Stimulated activated CD8-positive, alpha-beta memory T cell treated with anti-CD3 and anti-CD28 coated beads, Interleukin-4, amount 100 ng/mL, for 48 hours (primary cell): ENCODE results near the gene LASP1.
"Not testable (repeated sequence)": the region's sequence is repeated elsewhere in the genome, so short reads cannot be mapped to it uniquely, and the experiment has no call there.

Experiments used
- DNase-seq: peaks from one replicate; pipeline ENCODE4 v3.0.0-alpha.2; 2020

Gene LASP1

GRCh38 chr17:38940404-38940803 lies 70.5 kb downstream of the LASP1 start:
- no peak for DNase-seq

DNA sequence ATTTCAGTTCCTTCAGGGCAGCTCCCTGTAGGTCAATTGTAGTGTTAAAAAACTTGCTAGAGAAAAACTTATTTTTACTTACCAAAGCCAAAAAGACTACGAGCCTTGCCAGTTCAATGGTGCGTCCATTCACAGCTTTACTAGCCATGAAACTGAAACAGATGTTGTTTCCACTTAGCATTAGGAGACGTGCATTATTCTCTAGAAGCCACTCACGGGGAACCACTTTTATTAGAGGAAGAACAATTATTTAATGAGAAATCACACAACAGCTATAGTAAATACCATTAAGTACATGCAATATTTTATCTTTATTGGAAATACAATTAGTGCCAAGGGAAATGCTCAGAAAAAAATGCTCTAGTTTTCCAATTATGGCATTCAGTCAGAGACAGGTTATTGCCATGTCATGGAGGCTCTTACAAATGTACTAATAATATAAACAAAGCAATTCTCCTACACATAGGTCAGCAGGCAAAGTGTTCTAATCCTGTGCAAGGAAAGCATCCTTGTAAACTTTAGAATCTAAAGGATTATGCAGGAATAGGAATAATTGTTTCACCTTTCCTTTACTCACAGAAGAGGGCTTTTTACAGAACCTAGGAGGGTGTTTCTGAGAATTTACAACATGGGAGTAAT lies 73.0 kb downstream of the LASP1 start:
- no peak for DNase-seq

GRCh38 chr17:38943607-38944006 lies 73.7 kb downstream of the LASP1 start:
- peak; percentile 55 for DNase-seq

DNA sequence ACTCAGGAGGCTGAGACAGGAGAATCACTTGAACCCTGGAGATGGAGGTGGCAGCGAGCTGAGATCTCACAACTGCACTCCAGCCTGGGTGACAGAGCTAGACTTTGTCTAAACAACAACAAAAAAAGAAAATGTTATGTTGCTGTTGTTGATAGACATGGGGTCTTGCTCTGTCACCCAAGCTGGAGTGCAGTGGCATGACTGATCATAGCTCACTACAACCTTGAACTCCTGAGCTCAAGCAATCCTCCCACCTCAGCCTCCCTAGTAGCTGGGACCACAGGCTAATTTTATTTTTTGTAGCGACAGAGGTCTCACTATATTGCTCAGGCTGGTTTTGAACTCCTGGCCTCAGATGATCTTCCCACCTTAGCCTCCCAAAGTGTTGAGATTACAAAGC lies 77.3 kb downstream of the LASP1 start:
- DNase-seq = no peak

DNA sequence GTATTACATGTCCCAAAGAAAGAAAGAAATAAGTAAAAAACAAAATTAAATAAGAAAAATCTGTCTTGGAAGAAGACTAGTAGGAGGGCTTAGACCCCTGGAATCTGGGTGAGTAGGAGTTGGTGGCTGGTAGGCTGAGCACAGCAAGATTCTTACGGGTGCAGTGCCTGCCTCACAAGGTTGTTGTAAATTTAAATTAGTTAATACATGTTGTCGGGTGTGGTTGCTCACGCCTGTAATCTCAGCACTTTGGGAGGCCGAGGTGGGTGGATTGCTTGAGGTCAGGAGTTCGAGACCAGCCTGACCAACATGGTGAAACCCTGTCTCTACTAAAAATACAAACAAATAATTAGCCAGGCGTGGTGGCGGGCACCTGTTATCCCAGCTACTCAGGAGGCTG lies 83.9 kb downstream of the LASP1 start:
- not testable (repeated sequence) for DNase-seq

DNA sequence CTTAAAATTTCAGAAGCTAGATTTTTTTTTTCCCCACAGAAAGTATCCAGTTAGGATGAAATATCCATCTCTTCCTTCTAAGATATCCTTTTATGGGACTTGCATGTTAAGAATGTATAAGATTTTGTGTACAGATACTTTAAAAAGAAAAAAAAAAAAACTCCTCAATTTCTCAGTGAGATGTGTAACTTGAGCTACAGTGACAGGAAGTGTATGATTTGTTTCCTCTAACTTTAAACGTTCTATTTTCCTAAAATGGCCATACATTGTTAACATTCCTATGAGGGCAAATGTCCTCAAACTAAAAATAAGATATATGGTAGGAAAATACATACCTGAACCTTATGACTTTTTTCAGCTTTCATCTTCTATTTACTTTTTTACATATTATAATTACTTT lies 88.5 kb downstream of the LASP1 start:
- DNase-seq = no peak

- DNase-seq = no peak
Measured at GRCh38 chr17:38958756-38959155, 88.9 kb downstream of the LASP1 start.

DNA sequence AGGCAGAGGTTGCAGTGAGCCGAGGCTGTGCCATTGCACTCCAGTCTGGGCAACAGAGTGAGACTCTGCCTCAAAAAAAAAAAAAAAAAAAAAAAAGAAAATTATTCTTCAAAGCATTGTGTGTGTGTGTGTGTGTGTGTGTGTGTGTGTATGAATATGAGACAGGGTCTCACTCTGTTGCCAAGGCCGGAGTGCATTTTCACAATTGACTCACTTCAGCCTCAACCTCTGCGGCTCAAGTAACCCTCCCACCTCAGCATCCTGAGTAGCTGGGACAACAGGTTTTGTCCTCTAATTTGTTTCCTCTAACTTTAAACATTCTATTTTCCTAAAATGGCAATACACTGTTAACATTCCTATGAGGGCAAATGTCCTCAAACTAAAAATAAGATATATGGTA lies 89.7 kb downstream of the LASP1 start:
- DNase-seq = no peak

DNA sequence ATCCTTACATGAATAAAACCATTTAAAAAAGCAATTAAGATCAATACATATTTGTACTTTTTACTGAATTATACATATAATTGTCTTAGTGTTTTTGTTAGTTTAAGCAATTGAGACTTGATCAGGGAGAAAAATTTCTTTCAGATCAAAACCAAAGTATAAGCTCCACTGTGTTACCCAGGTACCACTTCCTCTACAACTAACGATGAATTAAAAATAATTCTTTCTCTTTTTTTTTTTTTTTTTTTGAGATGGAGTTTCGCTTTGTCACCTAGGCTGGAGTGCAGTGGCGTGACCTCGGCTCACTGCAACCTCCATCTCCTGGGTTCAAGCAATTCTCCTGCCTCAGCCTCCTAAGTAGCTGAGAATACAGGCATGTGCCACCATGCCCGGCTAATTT lies 90.5 kb downstream of the LASP1 start:
- no peak for DNase-seq

DNA sequence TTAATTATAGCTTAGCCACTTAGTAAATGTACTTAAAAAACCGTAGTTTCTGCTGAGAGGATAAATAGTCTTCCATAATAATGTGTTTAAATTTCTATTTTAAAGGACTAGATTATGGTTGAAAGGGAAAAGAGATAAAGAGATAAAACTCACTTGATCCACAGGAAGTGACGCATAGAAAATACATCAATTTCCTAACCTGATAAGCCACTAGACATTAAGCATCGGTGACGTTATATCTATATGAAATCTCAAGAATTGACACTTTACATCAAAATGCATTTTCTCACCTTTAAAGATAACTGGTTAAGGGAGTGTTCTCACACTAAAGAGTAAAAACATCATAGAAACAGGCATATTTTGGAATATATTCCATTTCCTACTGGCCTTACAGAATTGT lies 91.6 kb downstream of the LASP1 start:
- no peak for DNase-seq

DNA sequence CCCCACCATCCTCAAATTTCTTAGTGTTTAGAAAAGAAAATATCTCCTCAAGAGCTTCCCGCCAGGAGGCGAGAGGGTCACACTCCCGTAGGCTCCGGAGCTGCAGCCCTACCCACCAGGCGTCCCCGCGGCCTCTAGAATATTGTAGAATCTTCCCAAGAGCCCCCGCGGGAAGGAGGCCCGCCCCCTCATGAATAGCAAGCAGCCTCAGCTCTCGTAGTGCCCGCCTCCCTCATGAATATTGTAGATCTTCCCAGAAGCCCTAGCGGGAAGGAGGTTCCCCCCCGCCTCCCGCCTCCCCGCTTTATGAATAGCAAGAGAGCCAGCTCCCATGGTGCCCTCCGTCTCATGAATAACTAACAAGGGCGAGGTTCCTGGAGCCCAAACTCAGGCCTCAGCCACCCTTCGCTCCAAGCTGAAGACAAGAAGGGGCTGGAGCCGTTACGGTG lies 97.5 kb downstream of the LASP1 start, which contains the start of gene FBXO47:
Gene FBXO47 (minus strand): TSS at position 114 of the 449 bp plus-strand sequence. CDS start 4,378 bp downstream, outside the sequence.
- peak; percentile 85 for DNase-seq

GRCh38 chr17:38969281-38969680 lies 99.4 kb downstream of the LASP1 start:
- no peak for DNase-seq

DNA sequence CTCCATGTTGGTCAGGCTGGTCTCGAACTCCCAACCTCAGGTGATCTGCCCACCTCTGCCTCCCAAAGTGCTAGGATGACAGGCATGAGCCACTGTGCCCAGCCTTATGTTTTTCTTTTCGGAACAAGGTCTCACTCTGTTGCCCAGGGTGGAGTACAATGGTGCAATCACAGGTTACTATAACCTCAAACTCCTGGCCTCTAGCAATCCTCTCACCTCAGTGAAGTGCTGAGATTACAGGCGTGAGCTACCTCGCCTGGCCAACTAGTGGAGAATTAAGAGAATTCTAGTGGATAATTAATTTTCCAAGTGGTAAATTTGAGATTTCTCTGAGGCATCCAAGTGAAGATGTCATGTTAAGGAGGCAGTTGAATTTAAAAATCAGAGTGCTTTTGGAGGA lies 100.3 kb downstream of the LASP1 start:
- no peak for DNase-seq

GRCh38 chr17:38970804-38971203 lies 100.9 kb downstream of the LASP1 start:
- no peak for DNase-seq
